ENCODE data around the gene ARMC2. TPM values are rescaled to one million over a fixed set of nuclear protein-coding genes. Genes with fewer than 3 reads are reported as not detected.

ARMC2 gene
- polyA plus RNA-seq, 2 of the 4 experiments (the other 2 are of a cell fraction) = 2.1 to 4.9 TPM

DNA sequence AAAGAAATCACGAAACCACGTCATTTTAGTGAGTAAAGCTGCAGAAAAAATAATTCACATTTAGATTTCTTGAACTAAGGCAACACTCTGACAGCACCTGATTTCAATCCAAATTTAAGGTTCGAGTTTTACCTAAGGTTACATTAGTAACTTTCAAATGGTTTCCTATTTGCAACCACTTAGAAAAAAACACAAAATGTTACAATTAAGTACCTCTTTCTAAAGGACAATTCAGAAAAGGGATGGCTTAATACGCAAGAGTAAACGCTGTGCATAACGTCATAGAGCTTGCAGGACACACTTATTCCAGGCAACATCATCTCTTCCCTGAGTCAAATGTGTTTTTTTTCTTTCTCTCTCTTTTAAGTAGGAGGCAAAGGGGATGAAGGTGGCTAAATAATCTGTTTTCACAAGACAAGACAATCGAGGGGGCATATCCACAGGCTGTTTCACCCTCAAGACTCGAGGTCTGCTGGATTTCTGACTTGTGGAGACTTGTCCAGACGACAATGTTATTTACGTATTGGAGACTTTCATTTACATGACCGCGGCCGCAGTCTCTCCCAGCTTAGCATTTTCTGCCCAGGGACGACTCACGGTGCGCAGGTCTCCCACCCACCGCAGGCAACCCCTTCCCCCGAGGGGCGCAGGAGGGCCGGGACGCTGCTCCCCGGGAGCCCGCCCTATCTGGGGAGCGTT lies 160.5 kb downstream of the ARMC2 start:
- H3K4me2 ChIP-seq = peak overlapping the region; percentile 73
- peak overlapping the region; percentile 86 to 99 for H3K27ac ChIP-seq
- DNase-seq (ENCODE audit: low read depth in 1 of 2, low spot score in 1 of 2) (peak in 1 of 2 experiments; percentile 26), ATAC-seq (peak; percentile 59 to 60; a peak in 5 of 6 replicates), FAIRE-seq (no peak)
- H3K4me1 ChIP-seq = no peaks in the 10 kb centered on the region; the same call in 2 of the 3 replicates
- ChIA-PET POLR2A (interaction anchor here (0.9 to 1.0 kb wide), 2 partner anchors 86 to 450 kb away, joined by 3 to 4 read pairs; no protein-coding TSS in a partner anchor), CTCF (interaction anchor here (1.4 kb wide), 1 partner anchor 65 kb away, joined by 3 read pairs; no protein-coding TSS in a partner anchor)
- WGBS (ENCODE audit: missing lambda C conversion rate) = 3% methylated on average over 22 of the region's 24 CpGs
- H3K4me3 ChIP-seq = peak overlapping the region; percentile 88
- TF ChIP-seq CBX8 (IDR thresholded peaks at IDR 0.05) (no peak), HOXA7 (CRISPR knock-in tag; IDR thresholded peaks at IDR 0.05) (no peak), RFX5 (IDR thresholded peaks at IDR 0.05) (no peak), NPAS2 (CRISPR knock-in tag; IDR thresholded peaks at IDR 0.05; ENCODE audit: borderline replicate concordance) (no peak), TP53 (CRISPR knock-in tag; IDR thresholded peaks at IDR 0.05) (no peak), NFE2L2 (conservative IDR thresholded peaks at IDR 0.05; ENCODE audit: low read length) (no peak), HOXB5 (CRISPR knock-in tag; IDR thresholded peaks at IDR 0.05) (no peak), CHD2 (IDR thresholded peaks at IDR 0.05; ENCODE audit: low read length, partially characterized antibody) (no peak), NR3C1 (IDR thresholded peaks at IDR 0.05) (no peak)
- TF ChIP-seq, protein P1, sequence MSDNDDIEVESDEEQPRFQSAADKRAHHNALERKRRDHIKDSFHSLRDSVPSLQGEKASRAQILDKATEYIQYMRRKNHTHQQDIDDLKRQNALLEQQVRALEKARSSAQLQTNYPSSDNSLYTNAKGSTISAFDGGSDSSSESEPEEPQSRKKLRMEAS (IDR thresholded peaks at IDR 0.05) = no peak; the same call in 1 of the 2 replicates
- H3K9me3 ChIP-seq = no peaks in the 10 kb centered on the region

DNA sequence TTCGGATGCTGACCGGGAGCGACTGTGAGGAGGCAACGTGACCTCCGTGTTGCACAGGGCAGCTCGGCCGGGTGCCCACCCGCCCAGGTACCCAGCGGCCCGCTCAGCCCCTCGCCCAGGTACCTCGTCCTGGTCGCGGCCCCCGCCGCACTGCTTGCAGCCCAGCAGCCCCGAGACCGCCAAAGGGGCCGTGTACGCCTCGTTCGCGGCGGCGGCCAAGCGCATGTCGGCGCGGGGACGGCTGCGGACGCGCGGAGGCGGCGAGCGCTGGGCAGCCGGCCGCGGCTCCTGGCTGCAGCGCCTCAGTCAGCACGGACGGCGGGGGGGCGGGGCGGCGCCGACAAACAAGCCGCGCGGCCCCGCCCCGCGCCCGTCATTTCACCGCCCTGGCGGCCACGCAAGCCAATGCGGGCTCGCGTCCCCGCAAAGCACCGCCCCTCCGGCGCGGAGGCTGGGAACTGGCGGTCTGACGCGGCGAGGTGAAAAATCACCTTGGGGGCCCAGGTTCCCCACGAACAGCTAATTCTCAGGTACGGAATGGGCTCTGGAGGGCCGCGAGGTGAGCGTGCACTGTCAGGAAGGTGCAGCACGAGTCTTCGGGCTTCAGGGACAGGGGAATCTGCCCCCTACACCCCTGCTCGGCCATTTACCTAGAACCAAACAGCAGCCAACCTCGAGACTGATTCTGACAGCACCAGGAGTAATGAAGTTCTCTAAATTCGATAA lies 161.2 kb downstream of the ARMC2 start:
- ChIA-PET CTCF (no interaction called here), POLR2A (interaction anchor here (1.0 kb wide), 1 partner anchor 85 kb away, joined by 4 read pairs; no protein-coding TSS in a partner anchor)

More for the DNA sequence above, 161.2 kb downstream of the ARMC2 start:
- no peak for FAIRE-seq
- Histone ChIP-seq H3K4me1 (no peaks in the 10 kb centered on the region; the same call in 2 of the 3 replicates), H3K9me3 (no peaks in the 10 kb centered on the region), H3K4me3 (peak overlapping the region; percentile 88), H3K4me2 (peak overlapping the region; percentile 80), H3K27ac (peak overlapping the region; percentile 86 to 99)
- TF ChIP-seq CHD2 (IDR thresholded peaks at IDR 0.05; ENCODE audit: low read length, partially characterized antibody) (no peak), EHF (CRISPR knock-in tag; IDR thresholded peaks at IDR 0.05) (no peak), POLR2A (IDR thresholded peaks at IDR 0.05; ENCODE audit: low read length) (peak; percentile 36; the same call in 1 of the 2 replicates), CEBPB (IDR thresholded peaks at IDR 0.05) (no peak), HOXA7 (CRISPR knock-in tag; IDR thresholded peaks at IDR 0.05) (no peak), JUN (IDR thresholded peaks at IDR 0.05) (no peak; a peak in 1 of 5 replicates), PHF8 (IDR thresholded peaks at IDR 0.05; ENCODE audit: borderline replicate concordance, low read depth) (peak; percentile 31; the same call in 1 of the 2 replicates), SREBF2 (IDR thresholded peaks at IDR 0.05) (no peak), CHD4 (IDR thresholded peaks at IDR 0.05; ENCODE audit: borderline replicate concordance) (no peak), RFX5 (IDR thresholded peaks at IDR 0.05) (no peak), RARB (CRISPR knock-in tag; IDR thresholded peaks at IDR 0.05) (no peak), NR3C1 (IDR thresholded peaks at IDR 0.05) (no peak), NFE2L2 (conservative IDR thresholded peaks at IDR 0.05; ENCODE audit: low read length) (no peak), HDAC2 (IDR thresholded peaks at IDR 0.05) (no peak), CBX8 (IDR thresholded peaks at IDR 0.05) (no peak), SMC3 (IDR thresholded peaks at IDR 0.05) (no peak), TP53 (CRISPR knock-in tag; IDR thresholded peaks at IDR 0.05) (no peak), FOSL2 (IDR thresholded peaks at IDR 0.05) (no peak), FOSL2 (CRISPR knock-in tag; IDR thresholded peaks at IDR 0.05) (no peak)
- TF ChIP-seq, protein P2, sequence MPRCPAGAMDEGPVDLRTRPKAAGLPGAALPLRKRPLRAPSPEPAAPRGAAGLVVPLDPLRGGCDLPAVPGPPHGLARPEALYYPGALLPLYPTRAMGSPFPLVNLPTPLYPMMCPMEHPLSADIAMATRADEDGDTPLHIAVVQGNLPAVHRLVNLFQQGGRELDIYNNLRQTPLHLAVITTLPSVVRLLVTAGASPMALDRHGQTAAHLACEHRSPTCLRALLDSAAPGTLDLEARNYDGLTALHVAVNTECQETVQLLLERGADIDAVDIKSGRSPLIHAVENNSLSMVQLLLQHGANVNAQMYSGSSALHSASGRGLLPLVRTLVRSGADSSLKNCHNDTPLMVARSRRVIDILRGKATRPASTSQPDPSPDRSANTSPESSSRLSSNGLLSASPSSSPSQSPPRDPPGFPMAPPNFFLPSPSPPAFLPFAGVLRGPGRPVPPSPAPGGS (IDR thresholded peaks at IDR 0.05) = no peak
- TF ChIP-seq, protein P3, sequence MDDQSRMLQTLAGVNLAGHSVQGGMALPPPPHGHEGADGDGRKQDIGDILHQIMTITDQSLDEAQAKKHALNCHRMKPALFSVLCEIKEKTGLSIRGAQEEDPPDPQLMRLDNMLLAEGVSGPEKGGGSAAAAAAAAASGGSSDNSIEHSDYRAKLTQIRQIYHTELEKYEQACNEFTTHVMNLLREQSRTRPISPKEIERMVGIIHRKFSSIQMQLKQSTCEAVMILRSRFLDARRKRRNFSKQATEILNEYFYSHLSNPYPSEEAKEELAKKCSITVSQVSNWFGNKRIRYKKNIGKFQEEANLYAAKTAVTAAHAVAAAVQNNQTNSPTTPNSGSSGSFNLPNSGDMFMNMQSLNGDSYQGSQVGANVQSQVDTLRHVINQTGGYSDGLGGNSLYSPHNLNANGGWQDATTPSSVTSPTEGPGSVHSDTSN (IDR thresholded peaks at IDR 0.05) = peak; percentile 97
- TF ChIP-seq, protein P1 (IDR thresholded peaks at IDR 0.05) = no peak
- ATAC-seq = peak; percentile 97 to 99
- WGBS (ENCODE audit: missing lambda C conversion rate) = 4% methylated on average over 11 of the region's 80 CpGs
- peak; percentile 30 to 77 for DNase-seq (ENCODE audit: low read depth in 1 of 2, low spot score in 1 of 2)
